DND-41 (cell line): ENCODE data around the gene AP1G1.

Experiments
- ATAC-seq: fragments of 200-7000 bp; cut with Tn5 transposase; 3 replicates; pipeline ENCODE4 v1.9.1; 2021; ENCODE audit warnings: low read depth; ENCODE audit not compliant: insufficient read depth
- DNase-seq: peaks from one replicate; pipeline ENCODE4 v3.0.0-alpha.2; 2020
- H2AFZ ChIP-seq: 2 replicates; pipeline ENCODE4 v1.6.0; 2012; ENCODE audit warnings: low read depth, low read length
- H3K27ac ChIP-seq: 2 replicates; pipeline ENCODE4 v1.5.1; 2012; ENCODE audit warnings: low read length, inconsistent platforms
- H3K27me3 ChIP-seq: fragments of 200-600 bp; sonication (generic); 2 replicates; pipeline ENCODE4 v1.6.0; 2012; ENCODE audit warnings: low read length, mild to moderate bottlenecking, inconsistent platforms; ENCODE audit not compliant: insufficient read depth, poor library complexity
- H3K36me3 ChIP-seq: 2 replicates; pipeline ENCODE4 v1.5.1; 2012; ENCODE audit warnings: low read length, inconsistent platforms; ENCODE audit not compliant: insufficient read depth
- H3K4me1 ChIP-seq: 2 replicates; pipeline ENCODE4 v1.5.1; 2012; ENCODE audit warnings: mild to moderate bottlenecking, low read length; ENCODE audit not compliant: insufficient read depth
- H3K4me2 ChIP-seq: 2 replicates; pipeline ENCODE4 v1.6.0; 2012; ENCODE audit warnings: mild to moderate bottlenecking, moderate library complexity, low read length, inconsistent platforms; ENCODE audit not compliant: insufficient read depth
- H3K4me3 ChIP-seq, 2 experiments: fragments of 200-600 bp in 1 of 2; shearing (Covaris generic) in 1 of 2; 2 replicates each; pipeline ENCODE4 v1.5.1; 2012 to 2016; ENCODE audit warnings: inconsistent platforms in 2 of 2, low read length in 2 of 2, mild to moderate bottlenecking in 2 of 2, low read depth in 1 of 2, moderate library complexity in 1 of 2
- H3K79me2 ChIP-seq: 2 replicates; pipeline ENCODE4 v1.6.0; 2012; ENCODE audit warnings: low read length, inconsistent platforms; ENCODE audit not compliant: insufficient read depth
- H3K9ac ChIP-seq: 2 replicates; pipeline ENCODE4 v1.6.0; 2012; ENCODE audit warnings: low read depth, mild to moderate bottlenecking, inconsistent platforms, low read length, moderate library complexity
- H3K9me3 ChIP-seq: 2 replicates; pipeline ENCODE4 v1.5.1; 2012; ENCODE audit warnings: low read length, moderate library complexity, mild to moderate bottlenecking, inconsistent platforms; ENCODE audit not compliant: insufficient read depth, severe bottlenecking
- H4K20me1 ChIP-seq: 2 replicates; pipeline ENCODE4 v1.6.0; 2012; ENCODE audit warnings: low read length; ENCODE audit not compliant: insufficient read depth
- EZH2 ChIP-seq: IDR thresholded peaks from 3 replicates; pipeline ENCODE4 v1.6.1; 2012; ENCODE audit warnings: borderline replicate concordance, low read depth, mild to moderate bottlenecking, moderate library complexity, low read length, inconsistent platforms; ENCODE audit not compliant: severe bottlenecking
- TF ChIP-seq, protein P1 (sequence below): IDR thresholded peaks from 2 replicates; pipeline ENCODE4 v1.5.1; 2012; ENCODE audit warnings: borderline replicate concordance, low read length, moderate library complexity, mild to moderate bottlenecking; ENCODE audit not compliant: poor library complexity, severe bottlenecking; ENCODE audit errors: extremely low read depth

AP1G1 gene

DNA sequence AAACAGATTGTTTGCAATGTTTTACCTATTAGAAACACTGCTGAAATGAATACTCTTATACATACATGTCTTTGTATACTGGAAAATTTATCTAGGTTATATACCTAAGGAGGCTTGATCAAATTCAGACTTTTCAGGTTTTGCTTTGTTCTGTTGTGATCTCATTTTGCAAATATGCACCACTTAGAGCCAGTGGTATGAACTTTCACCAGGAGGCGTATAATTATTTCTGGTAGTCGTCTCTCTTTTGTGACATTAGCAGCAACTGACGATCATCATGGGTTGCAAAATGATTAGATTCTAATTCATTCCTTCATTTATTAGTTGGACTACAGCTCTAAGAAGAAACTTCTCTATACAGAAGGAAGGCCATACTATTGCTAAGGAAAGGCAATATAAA, 26.9 kb downstream of the AP1G1 start:
- Histone ChIP-seq H2AFZ (no peak overlapping the region), H3K27me3 (no peaks in the 10 kb centered on the region), H3K4me2 (no peak overlapping the region), H3K9me3 (no peaks in the 10 kb centered on the region), H3K79me2 (peaks cover 86% of the 10 kb centered on the region), H3K36me3 (peaks cover 38% of the 10 kb centered on the region), H3K9ac (no peak overlapping the region), H4K20me1 (peaks cover 26% of the 10 kb centered on the region; the same call in 1 of the 2 replicates), H3K4me1 (no peaks in the 10 kb centered on the region), H3K4me3 (no peak overlapping the region), H3K27ac (no peak overlapping the region)
- DNase-seq (no peak), ATAC-seq (no peak)
- TF ChIP-seq, protein P1, sequence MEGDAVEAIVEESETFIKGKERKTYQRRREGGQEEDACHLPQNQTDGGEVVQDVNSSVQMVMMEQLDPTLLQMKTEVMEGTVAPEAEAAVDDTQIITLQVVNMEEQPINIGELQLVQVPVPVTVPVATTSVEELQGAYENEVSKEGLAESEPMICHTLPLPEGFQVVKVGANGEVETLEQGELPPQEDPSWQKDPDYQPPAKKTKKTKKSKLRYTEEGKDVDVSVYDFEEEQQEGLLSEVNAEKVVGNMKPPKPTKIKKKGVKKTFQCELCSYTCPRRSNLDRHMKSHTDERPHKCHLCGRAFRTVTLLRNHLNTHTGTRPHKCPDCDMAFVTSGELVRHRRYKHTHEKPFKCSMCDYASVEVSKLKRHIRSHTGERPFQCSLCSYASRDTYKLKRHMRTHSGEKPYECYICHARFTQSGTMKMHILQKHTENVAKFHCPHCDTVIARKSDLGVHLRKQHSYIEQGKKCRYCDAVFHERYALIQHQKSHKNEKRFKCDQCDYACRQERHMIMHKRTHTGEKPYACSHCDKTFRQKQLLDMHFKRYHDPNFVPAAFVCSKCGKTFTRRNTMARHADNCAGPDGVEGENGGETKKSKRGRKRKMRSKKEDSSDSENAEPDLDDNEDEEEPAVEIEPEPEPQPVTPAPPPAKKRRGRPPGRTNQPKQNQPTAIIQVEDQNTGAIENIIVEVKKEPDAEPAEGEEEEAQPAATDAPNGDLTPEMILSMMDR, result no peak
- TF ChIP-seq EZH2, result no peak

- H4K20me1 ChIP-seq, result peaks cover 26% of the 10 kb centered on the region; the same call in 1 of the 2 replicates
Measured at GRCh38 chr16:71780521-71781089, 28.0 kb downstream of the AP1G1 start.

GRCh38 chr16:71778780-71779179, 29.9 kb downstream of the AP1G1 start:
- Histone ChIP-seq H3K9ac (no peak overlapping the region), H3K36me3 (peaks cover 44% of the 10 kb centered on the region), H3K9me3 (no peaks in the 10 kb centered on the region), H3K79me2 (peaks cover 75% of the 10 kb centered on the region), H3K27ac (no peak overlapping the region), H3K4me3 (no peak overlapping the region), H3K4me2 (no peak overlapping the region), H3K27me3 (no peaks in the 10 kb centered on the region), H2AFZ (no peak overlapping the region), H4K20me1 (peaks cover 24% of the 10 kb centered on the region; the same call in 1 of the 2 replicates), H3K4me1 (no peaks in the 10 kb centered on the region)
- DNase-seq (no peak), ATAC-seq (no peak)
- no peak for TF ChIP-seq EZH2
- TF ChIP-seq, protein P1, result no peak

More at GRCh38 chr16:71780521-71781089, 28.0 kb downstream of the AP1G1 start:
- Histone ChIP-seq H3K4me2 (no peak overlapping the region), H2AFZ (no peak overlapping the region), H3K27ac (no peak overlapping the region), H3K4me3 (no peak overlapping the region), H3K27me3 (no peaks in the 10 kb centered on the region), H3K4me1 (no peaks in the 10 kb centered on the region), H3K9me3 (no peaks in the 10 kb centered on the region), H3K9ac (no peak overlapping the region), H3K79me2 (peaks cover 84% of the 10 kb centered on the region), H3K36me3 (peaks cover 41% of the 10 kb centered on the region)
- ATAC-seq (no peak), DNase-seq (no peak)
- TF ChIP-seq, protein P1, result no peak
- TF ChIP-seq EZH2, result no peak
